ENCODE data around the gene CLPSL2.
A peak's percentile ranks its signal among the peaks of the same experiment; 100 is the strongest.
"Not testable (repeated sequence)": the region's sequence is repeated elsewhere in the genome, so short reads cannot be mapped to it uniquely, and the experiment has no call there.

CLPSL2 gene, protein sequence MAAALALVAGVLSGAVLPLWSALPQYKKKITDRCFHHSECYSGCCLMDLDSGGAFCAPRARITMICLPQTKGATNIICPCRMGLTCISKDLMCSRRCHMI

DNA sequence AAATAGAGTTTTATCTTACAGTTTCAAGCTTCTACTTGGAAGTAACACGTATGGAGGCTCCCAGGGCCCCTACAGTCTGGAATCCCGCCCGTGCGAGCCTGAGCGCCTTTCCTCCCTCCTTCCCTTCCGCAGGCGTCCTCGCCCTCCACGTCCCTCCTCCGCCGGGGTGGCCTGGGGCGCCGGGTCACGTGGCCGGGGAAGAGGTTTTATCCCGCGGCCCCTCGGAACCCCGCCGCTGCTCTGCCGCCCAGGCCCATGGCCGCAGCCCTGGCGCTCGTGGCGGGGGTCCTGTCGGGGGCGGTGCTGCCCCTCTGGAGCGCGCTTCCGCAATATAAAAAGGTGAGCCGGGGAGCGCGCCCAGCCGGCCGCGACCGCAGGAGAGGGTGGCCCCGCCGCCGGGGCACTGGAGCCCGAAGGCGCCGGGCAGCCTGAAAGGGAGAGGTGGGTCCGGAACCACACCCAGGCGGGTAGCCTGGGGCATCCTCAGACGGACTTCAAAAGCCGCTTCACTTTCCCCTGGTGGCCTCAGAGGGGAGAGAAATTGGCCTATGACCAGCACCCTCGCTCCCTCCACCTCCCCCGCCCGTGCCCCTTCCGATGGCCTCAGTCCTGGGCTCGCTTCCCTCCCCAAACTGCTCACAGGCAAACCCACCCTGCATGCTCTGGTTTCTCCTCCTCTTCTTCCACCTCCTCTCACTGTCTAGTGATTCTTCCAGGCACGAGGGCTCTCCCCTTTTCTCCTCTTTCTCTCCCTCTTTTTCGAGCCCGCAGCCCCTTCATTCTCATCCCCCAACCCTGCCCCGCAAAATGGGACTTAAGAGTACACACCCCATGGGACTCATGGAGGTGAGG, at the start of gene CLPSL2:
Gene CLPSL2, plus strand, starts transcription at position 235 of the 852 bp plus-strand sequence. Its CDS starts 21 bp downstream, at position 256.
- DNase-seq = no peak

DNA sequence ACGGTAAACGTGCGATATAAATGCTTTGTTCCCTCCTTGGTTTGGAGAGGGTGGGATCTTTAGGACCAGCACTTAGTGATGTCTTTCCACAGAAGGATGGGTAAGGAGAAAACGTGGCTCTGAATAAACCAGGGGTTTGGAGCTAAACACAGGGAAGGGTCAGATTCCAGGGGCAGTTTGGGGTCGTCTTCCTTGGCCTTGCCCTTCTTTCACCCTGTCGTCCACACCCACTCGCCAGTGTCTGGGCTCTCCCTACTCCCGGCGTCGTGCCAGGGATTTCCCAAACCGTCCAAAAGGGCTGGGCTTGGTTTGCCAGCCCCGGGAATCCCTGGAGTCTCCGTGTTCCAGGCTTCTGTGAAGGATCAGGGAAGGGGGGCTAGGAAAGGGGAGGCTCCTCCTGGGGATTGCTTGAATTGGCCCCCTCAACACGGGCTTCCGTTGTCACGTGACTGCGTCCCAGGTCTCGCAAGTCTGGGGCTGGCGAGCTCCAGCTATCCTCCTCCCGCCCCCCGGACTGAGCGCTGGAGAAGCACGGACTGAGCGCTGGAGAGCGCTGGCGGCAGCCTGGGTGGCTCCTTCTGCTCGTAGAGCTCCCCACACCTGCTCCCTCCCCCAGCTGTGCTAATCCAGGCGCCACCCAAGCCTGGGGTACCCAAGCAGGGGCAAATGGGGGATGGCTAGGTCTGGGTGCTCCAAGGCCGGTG, 49.0 kb upstream of the CLPSL2 start:
- peak; percentile 61 for DNase-seq

DNA sequence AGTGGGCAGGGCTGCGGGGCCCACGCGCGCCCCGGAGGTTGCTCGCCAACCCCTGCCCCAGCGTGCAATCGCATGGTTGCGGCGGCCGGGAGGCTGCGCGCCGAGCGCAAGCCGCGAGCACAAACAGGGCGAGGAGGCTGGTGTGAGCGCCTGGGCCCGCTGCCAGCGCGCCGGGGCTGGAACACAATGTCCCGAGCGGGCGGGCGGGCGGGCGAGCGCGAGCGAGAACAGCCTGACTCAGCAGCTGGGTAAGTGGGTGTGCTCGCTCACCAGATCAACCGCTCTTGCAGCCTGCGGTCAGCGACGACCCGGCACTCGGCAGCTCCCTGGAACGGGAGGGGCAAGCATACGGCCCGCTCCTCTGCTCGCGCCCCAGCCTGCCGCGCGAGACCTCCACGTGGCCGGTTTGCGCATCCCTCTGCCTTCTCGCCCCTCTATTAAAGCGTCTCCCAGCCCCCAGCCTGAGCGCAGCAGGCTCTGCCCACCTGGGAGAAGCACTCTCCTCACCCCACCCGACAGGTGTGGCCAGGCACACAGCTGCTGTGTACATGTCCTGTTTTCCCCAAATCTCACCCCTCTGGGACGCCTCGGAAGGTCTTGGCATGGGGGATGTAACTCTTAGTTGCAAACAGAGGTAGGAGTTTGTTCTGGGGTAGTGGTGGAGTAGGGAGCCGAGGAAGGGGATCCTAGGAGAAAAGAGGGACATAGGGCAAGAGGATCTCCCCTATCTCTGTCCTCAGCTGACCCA, 48.3 kb upstream of the CLPSL2 start:
- peak; percentile 93 for DNase-seq

DNA sequence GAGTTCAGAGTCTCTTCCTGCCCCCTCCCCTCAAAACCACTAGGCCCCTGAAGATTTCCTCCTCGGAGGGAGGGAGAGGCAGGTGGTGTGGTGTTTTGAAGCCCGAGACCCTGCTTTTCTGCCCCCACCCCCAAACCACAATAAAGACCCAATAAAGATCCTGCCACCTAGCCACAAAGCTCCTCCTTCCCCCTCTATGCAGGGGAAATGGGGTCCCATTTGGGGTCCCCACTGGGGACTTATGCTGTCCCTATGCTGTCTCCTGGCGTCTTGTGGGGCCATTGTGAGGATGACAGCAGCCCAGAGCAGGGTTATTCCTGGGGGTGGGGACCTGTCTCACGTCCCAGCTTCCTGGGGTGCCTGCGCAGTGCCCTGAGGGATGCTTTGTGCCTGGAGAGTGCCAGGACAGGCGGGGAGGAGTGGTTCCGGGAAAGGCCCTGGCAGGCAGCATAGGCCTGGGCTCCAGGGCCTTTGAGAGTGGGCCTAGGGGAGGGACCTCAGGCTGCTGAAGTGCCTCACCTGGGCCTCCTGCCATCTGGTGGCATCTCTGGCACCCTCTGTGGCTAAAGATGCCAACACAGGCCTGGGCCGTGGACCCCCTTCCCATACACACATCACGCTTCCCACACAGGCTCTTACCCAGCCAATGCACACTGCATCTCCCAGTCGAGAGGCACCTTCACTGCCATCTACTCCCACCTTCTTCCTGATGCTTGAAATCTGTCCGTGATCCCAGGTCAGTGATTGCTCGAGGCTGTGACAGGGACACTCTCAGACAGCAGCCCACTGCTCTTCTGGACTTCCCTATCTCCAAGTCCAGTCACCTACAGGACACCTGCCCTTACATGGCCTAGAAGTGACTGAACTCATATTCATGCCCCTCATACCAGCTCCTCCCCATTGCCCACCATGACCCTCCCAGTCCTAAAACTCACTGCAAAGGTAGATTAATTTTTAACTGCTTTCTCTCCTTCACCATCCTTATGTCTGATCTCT, 47.4 kb upstream of the CLPSL2 start:
- peak; percentile 46 for DNase-seq

DNA sequence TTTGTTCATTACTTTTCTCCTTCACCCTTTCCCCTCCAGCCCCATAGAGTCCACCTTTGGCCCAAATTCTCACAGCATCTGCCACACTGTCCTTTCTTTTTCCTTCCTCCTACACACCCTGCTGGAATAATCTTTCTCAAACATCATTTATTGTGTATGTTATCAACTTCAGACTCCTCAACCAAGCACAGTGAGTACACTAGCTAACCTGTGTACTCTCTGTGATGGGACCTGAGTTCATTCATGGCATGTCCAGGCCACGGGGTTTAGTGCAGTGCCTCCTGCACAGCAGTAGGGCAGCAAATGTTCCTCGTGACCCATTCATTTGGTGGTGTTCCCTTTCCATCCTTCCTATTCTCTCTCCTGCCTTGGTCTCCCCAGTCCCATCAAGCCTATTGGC, 46.7 kb upstream of the CLPSL2 start:
- no peak for DNase-seq

DNA sequence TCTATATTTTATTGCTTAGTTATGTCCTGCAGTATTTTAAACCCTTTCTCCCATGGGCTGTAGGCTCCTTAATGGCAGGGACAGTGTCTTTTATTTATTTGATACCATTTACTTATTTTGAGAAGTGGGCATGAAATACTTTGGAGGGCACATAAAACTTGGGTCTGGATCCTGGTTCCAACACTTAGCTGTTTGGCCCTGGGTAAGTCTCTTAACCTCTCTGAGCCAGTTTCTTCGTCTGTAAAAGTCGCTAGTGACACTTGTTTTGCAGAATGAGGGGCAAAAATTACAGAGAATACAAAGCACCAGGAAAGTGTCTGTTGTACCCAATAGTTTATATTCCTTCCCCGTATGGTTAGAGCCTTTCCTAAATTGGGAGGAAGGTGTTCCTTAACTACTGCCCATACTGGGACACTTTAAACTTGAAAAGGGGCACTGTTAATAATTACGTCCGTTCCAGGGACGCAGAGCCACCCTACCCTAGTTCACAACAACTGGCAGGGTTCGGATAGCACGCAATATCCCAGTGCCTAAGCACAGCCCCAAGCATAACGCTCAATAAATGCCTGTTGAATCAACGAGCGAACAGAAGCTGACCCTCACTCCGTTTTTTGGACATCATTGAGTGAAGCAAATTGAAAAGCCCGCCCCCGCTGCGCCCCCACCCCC, 45.5 kb upstream of the CLPSL2 start:
- no peak for DNase-seq

DNA sequence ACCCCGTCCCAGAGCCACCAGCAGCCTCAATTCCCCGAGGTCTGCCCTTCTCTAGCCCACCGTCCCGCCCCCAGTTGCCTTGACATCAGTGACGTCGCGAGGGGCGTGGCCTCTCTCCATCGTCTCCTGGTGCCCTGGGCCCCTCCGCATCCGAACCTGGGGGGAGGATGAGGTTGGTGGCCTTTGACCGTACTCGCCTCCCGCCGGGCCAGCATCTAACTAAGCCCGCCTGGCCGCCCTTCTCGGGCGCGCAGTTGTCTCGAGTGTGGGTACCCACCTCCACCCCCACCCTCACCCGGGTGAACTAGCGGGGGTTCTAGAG, 45.0 kb upstream of the CLPSL2 start:
- DNase-seq = peak; percentile 96

DNA sequence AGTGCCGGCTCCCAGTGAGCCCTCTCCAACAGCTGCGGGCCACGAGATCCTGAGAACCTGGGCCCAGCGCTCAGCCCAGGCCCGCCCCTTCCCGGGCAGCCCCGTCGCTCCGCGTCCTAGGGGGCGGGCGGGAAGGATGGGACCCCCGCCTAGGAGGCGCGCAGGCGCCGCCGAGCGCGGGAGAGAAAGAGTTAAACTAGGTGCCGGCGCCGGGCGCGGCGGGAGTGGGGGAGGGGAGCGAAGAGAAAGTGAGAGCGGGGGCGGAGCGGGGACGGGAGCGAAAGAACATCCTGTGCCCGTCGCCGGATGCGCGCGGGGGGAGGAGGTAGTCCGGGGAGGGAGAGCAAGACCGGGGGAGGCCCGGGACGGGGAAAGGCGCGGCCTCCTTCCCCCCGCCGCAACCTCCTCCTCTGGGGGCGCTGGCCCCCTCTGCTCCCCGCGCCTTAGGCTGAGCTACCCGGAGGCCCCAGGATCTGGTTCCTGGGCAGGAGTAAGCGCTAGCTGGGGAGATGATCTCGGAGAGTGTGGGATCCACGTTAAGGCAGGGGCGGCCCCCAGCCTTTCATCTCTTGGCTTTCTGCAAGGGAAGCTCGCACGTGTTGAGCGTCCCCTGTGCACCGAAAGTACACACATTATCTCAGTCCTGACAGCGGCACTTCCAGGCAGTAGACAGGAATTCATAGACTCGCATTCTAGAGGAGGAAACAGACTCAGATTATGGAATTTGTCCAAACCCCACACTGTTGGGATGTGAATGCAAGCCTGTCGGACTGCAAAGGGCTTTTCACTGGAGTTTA, 44.5 kb upstream of the CLPSL2 start:
- peak; percentile 96 for DNase-seq

DNA sequence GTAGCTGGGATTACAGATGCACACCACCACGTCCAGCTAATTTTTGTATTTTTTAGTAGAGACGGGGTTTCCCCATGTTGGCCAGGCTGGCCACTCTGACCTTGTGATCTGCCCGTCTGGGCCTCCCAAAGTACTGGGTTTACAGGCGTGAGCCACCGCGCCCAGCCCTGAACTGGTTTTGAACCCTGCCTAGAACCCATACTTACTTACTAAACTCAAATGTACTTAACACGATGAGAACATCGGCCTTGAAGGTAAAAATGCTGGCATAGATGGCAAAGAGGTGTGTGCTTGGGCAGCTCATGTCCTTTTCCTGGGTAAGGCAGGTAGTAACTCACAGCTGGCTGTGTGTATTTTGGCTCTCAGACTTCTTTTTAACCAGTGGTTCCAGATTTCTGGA, 42.8 kb upstream of the CLPSL2 start:
- no peak for DNase-seq

DNA sequence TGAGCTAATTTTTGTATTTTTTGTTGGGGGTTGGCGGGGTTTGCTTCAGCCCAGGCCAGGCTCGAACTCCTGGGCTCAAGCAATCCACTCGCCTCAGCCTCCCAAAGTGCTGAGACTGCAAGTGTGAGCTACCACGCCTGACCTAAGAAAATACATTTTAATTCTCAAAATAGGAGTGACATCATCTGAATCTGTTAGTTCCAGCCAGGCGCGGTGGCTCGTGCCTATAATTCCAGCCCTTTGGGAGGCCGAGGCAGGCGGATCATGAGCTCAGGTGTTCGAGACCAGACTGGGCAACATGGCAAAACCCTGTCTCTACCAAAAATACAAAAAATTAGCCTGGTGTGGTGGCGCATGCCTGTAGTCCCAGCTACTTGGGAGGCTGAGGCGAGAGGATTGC, 42.1 kb upstream of the CLPSL2 start:
- DNase-seq = not testable (repeated sequence)

DNA sequence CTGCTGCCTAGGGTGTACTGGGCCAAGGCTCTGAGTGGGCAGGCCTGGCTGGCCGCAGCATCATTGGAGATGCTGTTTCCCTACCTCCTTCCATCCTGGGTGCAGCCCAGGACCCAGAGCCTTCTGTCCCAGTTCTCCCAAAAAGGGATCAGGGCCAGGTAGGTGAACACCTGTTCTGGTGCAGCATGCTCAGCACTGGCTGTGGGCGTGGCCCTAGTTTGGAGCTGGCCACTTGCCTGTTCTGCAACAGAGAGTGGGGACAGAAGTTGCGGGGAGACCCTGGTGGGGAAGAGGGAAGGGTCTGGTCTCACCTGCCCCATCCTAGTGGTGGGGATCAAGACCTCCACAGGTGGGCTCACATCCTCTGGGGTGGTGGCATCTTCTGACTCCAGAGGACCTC, 40.9 kb upstream of the CLPSL2 start:
- no peak for DNase-seq

DNA sequence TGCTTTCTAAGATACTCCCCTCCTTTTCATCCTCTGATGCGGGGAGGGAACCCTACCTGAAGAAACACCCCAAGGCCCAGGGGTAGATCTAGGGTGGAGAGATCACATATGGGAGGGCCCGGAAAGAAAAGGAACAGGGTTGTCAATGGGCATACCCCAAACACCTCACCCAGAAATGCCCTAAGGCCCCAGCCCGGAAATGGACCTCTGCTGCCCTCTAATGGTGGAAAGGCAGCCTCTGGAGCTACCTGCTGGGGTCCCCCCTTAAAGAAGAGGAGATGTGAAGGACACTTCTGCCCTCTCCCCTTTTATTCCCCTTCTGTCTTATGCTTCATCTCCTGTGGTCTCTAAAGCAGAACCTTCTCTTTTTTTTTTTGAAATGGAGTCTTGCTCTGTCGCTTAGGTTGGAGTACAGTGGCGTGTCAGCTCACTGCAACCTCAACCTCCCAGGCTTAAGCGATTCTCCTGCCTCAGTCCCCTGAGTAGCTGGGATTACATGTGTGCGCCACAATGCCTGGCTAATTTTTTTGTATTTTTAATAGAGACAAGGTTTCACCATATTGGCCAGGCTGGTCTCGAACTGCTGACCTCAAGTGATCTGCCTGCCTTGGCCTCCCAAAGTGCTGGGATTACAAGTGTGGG, 40.0 kb upstream of the CLPSL2 start:
- DNase-seq = peak; percentile 88

DNA sequence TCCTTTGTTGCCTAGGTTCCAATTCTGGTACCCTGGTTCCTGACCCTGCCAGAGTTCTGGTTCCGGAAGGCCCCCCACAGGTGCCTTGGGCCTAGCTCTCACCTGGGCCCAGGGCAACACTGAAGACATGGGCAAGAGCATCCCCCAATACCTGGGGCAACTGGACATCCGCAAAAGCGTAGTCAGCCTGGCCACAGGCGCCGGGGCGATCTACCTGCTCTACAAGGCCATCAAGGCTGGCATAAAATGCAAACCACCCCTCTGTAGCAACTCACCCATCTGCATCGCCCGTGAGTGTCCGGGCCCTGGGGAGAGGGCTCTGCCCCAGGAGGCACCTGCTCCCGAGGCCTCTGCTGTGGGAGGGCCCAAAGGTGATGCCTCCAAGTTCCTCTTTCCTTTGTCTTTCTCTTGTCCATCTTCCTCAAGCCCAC, 39.4 kb upstream of the CLPSL2 start, which contains the start of gene ARMC12:
Gene ARMC12, plus strand, starts transcription at position 51 of the 431 bp plus-strand sequence. Its CDS starts 77 bp downstream, at position 128.
- DNase-seq = no peak

DNA sequence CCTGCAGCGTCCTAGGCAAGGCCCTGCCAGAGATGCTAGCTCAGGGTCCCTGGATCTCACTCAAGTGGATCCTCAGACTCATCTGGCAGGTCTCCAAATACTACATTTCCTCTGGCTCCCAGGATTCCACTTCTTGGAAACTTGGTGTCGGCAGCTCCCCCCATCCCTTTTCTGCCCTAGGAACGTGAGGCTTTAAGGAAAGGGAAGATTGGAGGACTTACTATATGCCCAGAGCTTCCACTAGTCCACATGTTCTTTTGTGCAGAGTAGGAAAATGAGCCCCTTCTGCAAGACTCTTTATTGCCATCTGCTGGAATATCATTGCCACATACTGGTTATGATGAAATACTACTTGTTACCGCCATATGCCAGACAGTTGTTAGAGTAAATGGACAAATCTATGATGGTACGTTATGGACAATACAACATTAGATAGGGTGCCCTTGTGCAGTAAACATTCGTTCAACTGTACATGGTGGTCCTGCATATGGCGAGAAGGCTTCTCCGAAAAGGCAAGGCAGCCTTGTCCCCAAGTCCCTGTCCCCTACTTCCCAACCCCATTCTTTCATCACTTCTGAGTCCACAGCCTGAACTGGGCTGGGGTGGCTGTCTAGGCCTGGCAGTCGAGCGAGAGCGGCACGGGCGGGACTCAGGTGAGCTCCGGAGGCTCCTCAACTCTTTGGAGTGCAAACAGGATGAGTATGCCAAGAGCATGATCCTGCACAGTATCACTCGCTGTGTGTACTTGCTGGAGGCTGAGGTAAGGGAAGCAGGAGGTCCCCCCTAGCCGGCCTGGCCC, 38.8 kb upstream of the CLPSL2 start:
- peak; percentile 80 for DNase-seq

DNA sequence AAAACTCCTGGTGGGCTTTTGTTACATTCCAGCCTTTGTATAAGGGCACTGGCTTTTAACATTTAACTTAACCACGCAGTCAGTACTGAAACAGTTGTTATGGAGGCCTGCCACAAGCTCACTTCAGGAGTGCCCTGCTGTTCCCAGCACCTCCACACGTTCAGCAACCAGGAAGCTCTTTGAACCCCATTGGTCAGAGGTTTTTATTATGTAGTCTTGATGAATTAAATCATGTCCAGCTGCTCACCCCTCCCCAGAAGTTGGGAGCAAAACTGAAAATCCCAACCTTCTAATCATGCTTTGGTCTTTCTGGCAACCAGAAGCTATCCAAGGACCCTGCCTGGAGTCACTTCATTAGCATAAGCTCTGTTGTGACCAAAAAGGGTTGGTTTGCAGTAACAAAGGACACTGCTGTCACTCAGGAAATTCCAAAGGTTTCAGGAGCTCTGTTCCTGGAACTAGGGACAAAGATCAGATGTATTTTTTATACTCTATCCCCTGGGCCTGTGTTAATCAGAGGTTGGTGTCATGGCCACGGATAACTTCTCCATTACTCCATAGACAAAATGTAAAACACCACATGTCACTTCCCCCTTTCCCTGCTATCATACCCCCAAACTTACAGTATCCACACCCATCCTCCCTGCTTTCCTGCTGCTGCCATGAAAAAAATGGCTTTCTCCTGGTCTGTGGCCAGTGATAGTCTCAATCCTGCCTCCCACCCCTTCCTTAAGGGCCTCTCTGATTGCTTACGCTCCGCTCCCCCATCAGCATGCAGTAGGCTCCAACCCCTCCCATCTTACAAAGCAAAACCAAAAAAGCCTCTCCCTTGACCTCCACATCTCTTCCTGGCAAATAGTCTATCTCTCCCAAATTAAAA, 36.5 kb upstream of the CLPSL2 start:
- no peak for DNase-seq

DNA sequence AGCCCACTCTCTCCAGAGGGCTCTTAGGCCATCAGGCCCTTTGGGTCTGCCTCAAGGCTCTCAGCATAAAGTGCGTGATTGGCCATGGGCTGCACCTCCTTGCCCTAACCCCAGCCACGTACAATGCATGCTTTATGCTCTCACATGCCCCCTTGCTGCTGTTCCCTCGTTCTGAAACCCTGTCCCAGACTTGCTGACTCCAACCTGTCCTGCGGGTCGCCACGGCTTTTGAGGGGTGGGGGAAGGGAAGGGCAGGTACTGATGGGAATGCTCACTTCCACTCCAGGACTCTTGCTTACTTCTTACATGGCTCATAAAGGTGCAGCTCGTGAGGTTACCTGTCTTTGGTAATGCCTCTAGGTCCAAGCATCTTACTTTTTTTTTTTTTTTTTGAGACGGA, 33.6 kb upstream of the CLPSL2 start:
- DNase-seq = no peak

DNA sequence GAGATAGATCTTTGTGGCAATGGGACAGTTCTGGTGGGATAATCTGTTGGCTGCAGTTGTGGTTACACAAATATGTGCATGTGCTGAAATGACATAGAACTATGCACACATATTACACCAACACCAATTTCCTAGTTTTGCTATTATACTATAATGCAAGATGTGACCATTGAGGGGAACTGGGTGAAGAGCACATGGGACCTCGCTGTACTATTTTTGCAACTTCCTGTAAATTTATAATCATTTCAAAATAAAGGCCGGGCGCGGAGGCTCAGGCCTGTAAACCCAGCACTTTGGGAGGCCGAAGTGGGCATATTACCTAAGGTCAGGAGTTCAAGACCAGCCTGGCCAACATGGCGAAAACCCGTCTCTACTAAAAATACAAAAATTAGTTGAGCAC, 30.9 kb upstream of the CLPSL2 start:
- DNase-seq = no peak

DNA sequence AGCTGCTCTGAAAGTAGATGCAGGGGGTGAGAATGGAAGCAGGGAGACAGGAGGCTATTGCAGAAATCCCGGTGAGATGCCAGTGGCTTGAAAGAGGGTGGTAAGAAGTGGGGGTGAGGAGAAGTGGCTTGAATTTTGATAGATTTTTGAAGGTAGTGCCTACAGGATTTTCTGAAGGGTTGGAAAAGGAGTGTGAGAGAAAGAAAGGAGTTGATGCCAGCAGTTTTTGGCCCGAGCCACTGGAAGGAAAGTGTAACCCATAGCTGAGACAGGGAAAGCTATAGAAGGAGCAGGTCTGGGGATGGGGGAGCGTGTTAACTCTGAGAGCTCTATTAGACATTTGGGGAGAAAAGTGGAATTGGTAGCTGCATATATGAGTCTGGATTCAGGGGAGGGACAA, 29.9 kb upstream of the CLPSL2 start:
- DNase-seq = no peak

Measured in activated CD4-positive, alpha-beta T cell treated with anti-CD3 and anti-CD28 coated beads, Interleukin-10, Interleukin-2, amounts not matched to agents 100 ng/mL and 50 ng/mL, durations not matched to agents 16 hours and 8 hours (primary cell).